D721Med (cell line): ENCODE data around the gene PTPRA.

Experiments used
- DNase-seq: peaks from one replicate; pipeline ENCODE4 v3.0.0; 2011; ENCODE audit warnings: low spot score; ENCODE audit not compliant: insufficient read length
- FAIRE-seq: peaks from 2 replicates; lab custom pipeline; 2011; peaks lifted over from hg19 to GRCh38; lab: Jason Lieb, UNC
- TF ChIP-seq, protein P1 (sequence below): IDR thresholded peaks from 2 replicates; pipeline ENCODE4 v1.5.1; 2012; ENCODE audit warnings: mild to moderate bottlenecking, control low read depth; ENCODE audit not compliant: insufficient read depth; ENCODE audit errors: missing control alignments

PTPRA gene

DNA sequence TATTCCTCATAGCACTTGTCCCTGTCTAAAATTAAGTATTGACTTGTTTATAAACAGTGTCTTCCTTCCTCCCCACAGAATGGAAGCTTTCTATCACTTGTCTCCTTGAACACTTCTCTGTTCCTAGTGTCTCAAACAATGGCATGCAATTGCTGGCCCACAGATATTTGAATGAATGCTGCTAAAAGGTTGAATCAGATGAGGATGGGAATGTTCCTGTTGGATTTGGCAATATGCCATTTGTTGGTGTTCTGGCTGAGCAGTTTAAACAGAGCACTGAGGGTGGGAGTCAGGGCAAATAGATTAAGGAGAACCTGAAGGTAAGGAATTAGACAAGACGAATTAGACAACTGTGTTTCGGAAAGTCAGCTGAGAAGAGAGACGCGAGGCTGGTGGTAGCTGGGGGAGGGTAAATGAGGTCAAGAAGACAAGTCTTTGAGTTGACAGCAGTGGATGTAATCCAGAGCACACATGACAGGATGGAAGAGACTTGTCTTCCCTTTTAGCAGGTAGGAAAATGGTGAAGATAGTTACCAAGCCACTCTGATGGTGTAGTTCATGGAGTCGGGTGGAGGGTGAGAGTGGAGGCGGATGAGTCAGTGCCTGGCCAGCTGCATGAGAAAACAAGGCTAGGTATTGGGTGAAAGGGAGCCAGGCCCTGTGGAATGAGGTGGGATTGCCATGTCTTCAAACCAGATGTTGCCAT lies 111.8 kb downstream of the PTPRA start:
- TF ChIP-seq, protein P1, sequence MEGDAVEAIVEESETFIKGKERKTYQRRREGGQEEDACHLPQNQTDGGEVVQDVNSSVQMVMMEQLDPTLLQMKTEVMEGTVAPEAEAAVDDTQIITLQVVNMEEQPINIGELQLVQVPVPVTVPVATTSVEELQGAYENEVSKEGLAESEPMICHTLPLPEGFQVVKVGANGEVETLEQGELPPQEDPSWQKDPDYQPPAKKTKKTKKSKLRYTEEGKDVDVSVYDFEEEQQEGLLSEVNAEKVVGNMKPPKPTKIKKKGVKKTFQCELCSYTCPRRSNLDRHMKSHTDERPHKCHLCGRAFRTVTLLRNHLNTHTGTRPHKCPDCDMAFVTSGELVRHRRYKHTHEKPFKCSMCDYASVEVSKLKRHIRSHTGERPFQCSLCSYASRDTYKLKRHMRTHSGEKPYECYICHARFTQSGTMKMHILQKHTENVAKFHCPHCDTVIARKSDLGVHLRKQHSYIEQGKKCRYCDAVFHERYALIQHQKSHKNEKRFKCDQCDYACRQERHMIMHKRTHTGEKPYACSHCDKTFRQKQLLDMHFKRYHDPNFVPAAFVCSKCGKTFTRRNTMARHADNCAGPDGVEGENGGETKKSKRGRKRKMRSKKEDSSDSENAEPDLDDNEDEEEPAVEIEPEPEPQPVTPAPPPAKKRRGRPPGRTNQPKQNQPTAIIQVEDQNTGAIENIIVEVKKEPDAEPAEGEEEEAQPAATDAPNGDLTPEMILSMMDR, result no peak
- FAIRE-seq, result no peak
- DNase-seq, result no peak

DNA sequence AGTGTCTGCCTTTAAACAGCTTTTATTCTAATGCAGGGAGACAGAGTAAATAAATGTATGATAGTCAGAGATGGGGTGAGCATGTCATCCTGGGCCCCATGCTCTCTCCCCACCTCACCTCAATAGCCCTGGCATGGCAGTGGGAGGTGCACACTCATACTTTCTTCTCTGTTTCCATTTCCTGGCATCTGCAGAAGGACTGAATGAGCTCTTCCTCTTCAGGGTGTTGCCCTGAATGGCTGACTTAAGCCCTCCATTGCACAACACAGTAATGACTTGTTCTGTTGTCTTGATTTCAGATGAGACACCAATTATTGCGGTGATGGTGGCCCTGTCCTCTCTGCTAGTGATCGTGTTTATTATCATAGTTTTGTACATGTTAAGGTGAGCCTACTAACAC lies 113.2 kb downstream of the PTPRA start:
- TF ChIP-seq, protein P1, result no peak
- FAIRE-seq (no peak), DNase-seq (no peak)

DNA sequence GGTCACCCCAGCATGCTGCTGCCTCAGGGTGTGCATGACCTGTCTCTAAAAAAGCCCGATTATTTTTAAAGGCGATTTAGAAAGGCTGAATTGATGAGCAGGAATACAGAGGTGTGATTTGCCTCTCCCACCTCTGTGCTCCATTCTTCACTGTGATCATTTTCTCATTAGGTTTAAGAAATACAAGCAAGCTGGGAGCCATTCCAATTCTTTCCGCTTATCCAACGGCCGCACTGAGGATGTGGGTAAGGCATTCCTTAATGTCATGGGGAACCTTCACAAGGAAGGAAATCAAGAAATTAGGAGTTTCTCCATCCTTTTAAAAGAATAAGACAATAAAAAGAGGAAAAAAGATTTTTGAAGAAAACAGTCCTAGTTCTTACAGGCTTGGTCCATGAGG lies 114.6 kb downstream of the PTPRA start:
- TF ChIP-seq, protein P1, result no peak
- FAIRE-seq, result no peak
- no peak for DNase-seq

DNA sequence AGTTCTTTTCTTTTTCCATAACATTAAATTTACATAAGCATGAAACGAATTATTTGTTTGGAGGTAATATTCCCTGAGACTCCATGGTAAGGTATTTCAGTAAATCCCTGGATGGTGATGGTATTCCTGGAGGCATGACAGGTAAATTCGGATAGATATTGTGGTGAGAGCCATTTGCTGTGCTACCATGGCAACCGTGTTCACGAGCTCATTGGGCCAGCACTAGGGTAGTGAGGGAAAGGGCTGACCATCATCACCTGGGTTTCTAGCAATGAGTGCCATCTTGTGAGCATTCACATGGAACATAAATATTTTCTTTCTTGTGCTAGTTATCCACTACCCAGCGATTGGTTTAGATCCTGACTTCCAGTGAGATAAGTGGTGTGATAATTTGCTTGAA lies 118.3 kb downstream of the PTPRA start:
- DNase-seq (no peak), FAIRE-seq (no peak)

DNA sequence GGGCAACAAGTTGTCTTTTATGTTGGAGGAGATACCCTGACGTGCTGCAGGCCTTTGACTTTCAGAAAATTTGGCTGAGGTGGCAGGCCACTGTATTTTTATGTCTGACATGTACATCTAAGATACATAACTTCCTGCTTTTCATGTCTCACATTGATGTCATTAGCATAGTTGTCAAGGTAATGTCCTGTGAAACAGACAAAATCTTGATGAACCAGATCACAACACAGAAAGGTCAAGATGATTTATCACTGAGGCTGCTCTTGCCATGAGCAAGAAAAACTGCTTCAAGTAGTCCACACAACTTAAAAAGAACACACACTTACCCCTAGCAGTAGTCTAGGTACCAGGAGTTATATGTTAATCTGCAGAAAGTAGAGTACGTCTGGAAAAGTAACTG lies 120.0 kb downstream of the PTPRA start:
- DNase-seq, result no peak
- FAIRE-seq, result no peak
- TF ChIP-seq, protein P1, result no peak

More for the DNA sequence above, 118.3 kb downstream of the PTPRA start:
- TF ChIP-seq, protein P1, result no peak

DNA sequence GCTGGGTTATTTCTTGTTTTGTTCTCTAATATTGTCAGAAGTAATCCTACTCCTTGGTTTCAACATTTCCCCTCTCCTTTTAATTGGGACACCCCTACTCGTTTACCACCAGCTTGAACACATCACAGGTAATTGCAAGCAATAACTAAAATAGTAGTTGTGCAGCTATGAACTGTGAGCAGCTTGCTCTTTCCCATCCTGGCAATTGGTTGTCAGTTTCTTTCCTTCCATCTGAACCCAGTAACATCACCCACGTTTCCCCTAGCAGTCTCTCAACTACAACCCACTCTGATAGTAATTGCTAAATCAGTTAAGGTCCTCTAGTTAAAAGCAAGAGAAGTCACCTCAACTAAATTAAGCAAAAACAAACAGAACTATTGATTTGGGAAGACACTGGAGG lies 122.5 kb downstream of the PTPRA start:
- TF ChIP-seq, protein P1, result no peak
- no peak for DNase-seq
- FAIRE-seq, result no peak

DNA sequence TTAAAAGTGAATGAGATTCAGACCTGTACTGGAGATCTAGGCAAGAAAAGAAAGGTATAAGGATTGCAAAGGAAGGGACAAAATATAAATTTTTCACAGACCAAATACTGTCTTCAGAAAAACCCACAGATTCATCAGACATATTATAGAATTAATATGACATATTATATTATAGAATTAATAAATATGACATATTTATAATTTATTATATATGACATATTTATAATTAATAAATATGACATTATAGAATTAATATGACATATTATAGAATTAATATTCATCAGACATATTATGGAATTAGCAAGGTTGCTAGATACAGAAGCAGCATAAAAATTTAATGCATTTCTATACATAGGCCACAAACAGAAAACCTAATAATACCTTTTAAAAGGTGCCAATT lies 125.4 kb downstream of the PTPRA start:
- TF ChIP-seq, protein P1, result no peak
- FAIRE-seq, result no peak
- DNase-seq, result no peak
